Stimulated activated CD4-positive, alpha-beta T cell treated with anti-CD3 and anti-CD28 coated beads, Interleukin-15, amount 100 ng/mL, for 48 hours (primary cell): Measurements from ENCODE around the gene KCP.

ENCODE experiments used
- DNase-seq, 2 donors: peaks; one replicate each; pipeline ENCODE4 v3.0.0-alpha.2; 2020; ENCODE audit warnings: low read depth in 2 of 2

Gene KCP

GRCh38 chr7:128874140-128875031, 36.1 kb downstream of the KCP start:
- DNase-seq, result no peak

- DNase-seq, result no peak
These were observed 37.3 kb downstream of the KCP start for GRCh38 chr7:128873234-128873633.

GRCh38 chr7:128872394-128872824, 38.1 kb downstream of the KCP start:
- DNase-seq, result no peak

GRCh38 chr7:128871050-128871449, 39.5 kb downstream of the KCP start:
- no peak for DNase-seq

GRCh38 chr7:128869944-128870285, 40.6 kb downstream of the KCP start:
- DNase-seq, result no peak

GRCh38 chr7:128869138-128869943, 41.2 kb downstream of the KCP start:
- peak in 1 of 2 donors; percentile 36 for DNase-seq

- no peak for DNase-seq
These were observed 41.8 kb downstream of the KCP start for GRCh38 chr7:128868624-128869137.

- DNase-seq, result no peak
These were observed 42.5 kb downstream of the KCP start for GRCh38 chr7:128867842-128868623.

GRCh38 chr7:128867241-128867640, 43.3 kb downstream of the KCP start:
- no peak for DNase-seq

- DNase-seq, result no peak
These were observed 44.3 kb downstream of the KCP start for GRCh38 chr7:128865996-128866877.

GRCh38 chr7:128865303-128865702, 45.2 kb downstream of the KCP start:
- no peak for DNase-seq

- DNase-seq, result peak; percentile 27 to 42
These were observed 47.0 kb downstream of the KCP start for GRCh38 chr7:128863433-128863989.

- DNase-seq, result peak; percentile 97 to 98
These were observed 47.7 kb downstream of the KCP start, which contains the start of gene ATP6V1F for GRCh38 chr7:128862571-128863432. ATP6V1F (plus strand) TSS chr7:128862856; CDS start chr7:128862905, 49 bp downstream.

GRCh38 chr7:128861957-128862570, 48.4 kb downstream of the KCP start:
- DNase-seq, result no peak

- DNase-seq, result no peak
These were observed 50.1 kb downstream of the KCP start for GRCh38 chr7:128860158-128861073.

GRCh38 chr7:128859232-128860157, 51.0 kb downstream of the KCP start:
- DNase-seq, result no peak
